Activated CD4-positive, CD25-positive, alpha-beta regulatory T cell treated with anti-CD3 and anti-CD28 coated beads, Interleukin-2, amount 50 U/mL, for 72 hours (primary cell): ENCODE results near the gene RCL1.

Source experiments
- DNase-seq: peaks from one replicate; pipeline ENCODE4 v3.0.0; 2021

The RCL1 gene

DNA sequence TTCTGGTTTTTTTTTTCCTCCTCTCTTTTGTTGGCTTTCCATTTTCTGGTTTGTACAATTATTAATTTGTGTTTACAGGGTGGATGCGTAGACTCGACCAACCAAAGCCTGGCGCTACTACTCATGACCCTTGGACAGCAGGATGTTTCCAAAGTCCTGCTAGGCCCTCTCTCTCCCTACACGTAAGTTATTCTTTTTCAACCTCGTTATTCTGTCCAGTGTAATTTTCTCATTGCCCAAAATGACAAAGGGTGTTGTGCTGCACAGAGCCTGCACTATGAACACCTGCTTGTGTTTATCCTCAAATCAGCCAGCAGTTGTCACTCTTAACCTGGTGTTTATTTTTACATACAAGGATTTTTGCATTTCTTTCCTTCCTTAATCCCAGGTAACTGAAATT is 56.6 kb downstream of the RCL1 start:
- no peak for DNase-seq

GRCh38 chr9:4850603-4851310 is 58.0 kb downstream of the RCL1 start:
- no peak for DNase-seq

DNA sequence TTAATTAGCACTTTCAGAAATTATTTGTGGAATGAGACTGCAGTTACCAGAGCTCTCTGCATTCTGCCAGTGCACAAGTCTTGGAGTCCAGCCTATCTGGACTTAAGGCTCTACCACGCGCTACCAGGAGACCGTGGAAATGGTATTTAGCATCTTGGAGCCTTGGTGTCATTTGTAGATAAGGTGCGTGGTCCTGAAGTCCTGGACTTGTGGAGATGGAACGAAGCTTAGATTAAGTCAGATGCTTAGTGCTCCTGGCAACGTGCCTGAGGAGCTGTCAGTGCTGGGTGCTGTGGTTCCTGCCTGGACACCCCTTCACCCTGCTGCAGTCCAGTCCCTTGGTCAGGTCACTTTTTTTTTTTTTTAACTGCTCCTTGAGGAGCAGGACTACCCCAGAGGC is 59.7 kb downstream of the RCL1 start:
- DNase-seq: no peak

GRCh38 chr9:4854265-4854590 is 61.5 kb downstream of the RCL1 start:
- DNase-seq: no peak

- DNase-seq: no peak
These were observed 63.1 kb downstream of the RCL1 start for GRCh38 chr9:4855841-4856240.

DNA sequence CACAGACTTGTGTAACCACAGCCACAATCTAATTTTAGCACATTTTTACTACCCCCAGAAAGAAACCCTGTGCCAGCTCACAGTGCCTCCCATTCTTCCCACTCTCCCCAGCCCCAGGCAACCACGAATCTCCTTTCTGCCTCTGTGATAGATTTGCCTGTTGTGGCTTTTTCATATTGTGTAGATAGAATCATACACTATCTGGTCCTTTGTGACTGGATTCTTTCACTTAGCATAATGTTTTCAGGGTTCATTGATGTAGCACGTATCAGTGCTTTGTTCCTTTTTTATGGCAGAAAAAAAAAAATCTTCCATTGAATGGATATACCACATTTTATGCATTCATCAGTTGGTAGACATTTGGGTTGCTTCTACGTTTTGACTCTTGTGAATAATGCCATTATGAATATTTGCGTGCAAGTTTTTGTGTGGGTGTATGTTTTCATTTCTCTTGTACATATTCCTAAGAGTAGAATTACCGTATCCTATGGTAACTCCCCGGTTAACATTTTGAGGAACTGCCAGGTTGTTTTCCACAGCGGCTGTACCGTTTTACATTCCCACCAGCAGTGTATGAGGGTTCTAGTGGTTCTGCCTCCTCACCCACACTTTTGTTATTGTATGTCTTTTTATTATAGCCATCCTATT is 64.5 kb downstream of the RCL1 start:
- DNase-seq: no peak

DNA sequence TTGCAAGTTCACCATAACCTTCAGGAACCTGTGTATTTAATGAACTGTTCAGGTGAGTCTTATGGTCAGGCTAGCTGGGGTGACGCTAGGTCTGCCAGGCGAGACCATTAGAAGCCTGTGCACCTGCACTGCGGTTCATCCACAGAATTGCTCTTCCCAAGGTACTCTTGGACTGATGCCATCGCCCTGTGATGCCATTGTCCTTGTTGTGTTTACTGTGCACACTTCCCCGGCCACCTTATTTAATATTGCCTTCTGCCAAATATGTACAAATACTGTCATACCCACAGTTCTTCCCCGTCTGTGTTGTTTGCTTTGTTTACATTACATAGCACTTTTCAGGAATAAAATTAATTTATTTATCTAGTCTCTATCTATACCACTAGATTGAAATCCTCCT is 66.3 kb downstream of the RCL1 start:
- DNase-seq: no peak

- DNase-seq: no peak
These were observed 67.6 kb downstream of the RCL1 start for GRCh38 chr9:4860383-4860782.

GRCh38 chr9:4861145-4861544 is 68.4 kb downstream of the RCL1 start:
- no peak for DNase-seq

DNA sequence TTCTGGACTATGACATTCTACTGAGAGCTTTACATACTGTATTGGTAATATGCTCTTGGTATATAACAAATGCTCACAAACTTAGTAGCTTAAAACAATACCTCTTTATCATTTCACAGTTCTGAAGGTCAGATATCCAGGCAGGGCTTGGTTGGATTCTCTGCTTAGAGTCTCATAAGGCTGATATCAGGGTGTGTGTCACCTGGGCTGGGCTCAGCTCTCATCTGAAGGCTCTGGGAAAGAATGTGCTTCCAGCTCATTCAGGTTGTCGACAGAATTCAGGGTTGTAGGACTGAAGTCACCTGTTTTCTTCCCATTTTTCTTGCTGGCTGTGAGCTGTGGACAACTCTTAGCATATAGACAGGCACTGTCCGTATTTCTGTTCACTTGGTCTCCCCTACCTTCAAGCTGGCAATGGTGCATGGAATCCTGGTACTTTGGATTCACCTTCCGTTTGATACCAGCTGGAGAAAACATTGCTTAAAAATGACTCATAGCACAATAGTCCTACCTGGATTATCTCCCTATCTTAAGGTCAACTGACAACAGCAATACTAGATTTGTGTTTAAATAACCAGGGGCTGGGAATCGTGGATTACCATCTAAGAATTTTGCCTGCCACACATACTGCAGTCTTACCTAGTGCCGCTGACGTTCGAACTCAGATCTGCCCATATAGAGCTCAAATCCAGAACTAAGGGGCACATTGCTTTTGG is 69.2 kb downstream of the RCL1 start:
- DNase-seq: no peak

GRCh38 chr9:4862506-4863250 is 69.9 kb downstream of the RCL1 start:
- DNase-seq: no peak

DNA sequence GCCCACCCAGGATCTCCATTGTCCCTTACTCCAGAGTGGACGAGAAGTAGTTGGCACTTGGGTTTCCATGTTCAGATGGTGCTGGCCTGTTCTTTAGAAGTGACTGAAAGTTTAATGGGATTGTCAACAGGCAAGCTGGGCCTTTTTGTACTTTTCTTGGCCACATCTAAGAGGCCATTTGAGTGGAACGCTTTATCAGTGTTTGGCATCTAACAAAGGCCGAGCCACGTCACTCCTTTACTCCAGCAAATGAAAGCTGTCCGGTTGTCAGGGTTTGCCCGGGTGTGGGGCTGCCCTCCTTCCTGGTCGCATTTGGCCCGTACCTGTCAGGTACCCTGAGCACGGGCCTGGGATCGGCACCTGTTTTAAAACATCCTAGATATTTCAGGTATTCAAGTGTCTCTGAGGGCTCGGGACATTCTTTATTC is 71.5 kb downstream of the RCL1 start:
- DNase-seq: no peak

GRCh38 chr9:4864698-4865097 is 72.0 kb downstream of the RCL1 start:
- DNase-seq: no peak

GRCh38 chr9:4865681-4866080 is 72.9 kb downstream of the RCL1 start:
- no peak for DNase-seq

DNA sequence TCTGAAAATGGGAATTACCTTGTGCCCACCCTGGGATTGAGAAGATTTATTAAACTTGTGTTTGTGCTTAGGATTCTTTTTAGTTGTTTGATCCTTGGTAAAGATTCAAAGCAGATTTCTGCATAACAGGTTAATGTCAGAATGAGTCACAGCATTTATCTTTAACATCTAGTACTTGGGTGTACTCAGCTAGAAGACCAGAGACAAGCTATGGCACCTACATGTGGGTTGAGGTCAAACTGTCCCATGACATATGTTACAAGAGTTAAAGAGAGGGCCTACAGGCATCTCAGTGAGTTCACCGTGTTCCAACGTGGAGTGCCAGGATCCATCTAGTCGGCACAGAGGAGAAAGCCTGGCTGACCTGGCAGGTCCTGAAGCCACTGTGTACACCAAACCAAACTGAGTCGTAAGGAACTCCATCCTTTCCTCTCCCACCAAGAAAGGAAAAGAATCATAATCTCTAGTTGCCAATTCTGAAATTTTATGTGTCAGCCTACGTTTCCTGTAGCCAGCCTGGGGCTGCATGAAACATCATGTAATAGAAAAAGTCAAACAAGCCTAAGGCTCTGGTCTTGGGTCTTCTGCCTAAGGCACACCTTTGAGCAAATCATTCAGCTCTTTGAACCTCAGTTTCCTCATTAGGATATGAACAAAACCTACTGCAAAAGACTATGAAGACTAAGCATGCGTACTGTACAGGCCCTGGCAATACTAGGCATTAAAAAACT is 73.7 kb downstream of the RCL1 start:
- DNase-seq: no peak

GRCh38 chr9:4873066-4873465 is 80.3 kb downstream of the RCL1 start:
- no peak for DNase-seq

- DNase-seq: no peak
These were observed 82.8 kb downstream of the RCL1 start for GRCh38 chr9:4875559-4875958.

DNA sequence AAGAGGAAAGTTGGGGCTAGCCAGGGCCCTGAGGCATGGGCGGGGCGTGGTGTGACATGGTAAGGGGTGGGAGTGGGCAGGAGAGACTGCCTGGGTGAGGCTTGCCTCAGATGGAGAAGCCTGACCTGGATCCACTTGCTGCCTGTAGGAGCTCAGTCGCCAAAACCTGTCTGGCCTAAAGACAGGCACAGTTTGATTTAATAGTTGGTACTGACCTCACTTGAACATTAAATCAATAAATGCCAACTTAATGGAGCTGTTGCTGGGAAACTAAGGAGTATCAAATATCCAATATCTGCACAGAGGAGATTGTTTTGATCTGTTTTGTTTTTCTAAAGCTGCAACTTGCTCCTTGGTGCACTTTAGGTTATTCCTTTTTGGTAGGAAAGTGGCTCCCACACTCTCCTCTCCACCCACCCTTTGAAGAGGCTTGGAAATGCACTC is 86.4 kb downstream of the RCL1 start:
- no peak for DNase-seq

DNA sequence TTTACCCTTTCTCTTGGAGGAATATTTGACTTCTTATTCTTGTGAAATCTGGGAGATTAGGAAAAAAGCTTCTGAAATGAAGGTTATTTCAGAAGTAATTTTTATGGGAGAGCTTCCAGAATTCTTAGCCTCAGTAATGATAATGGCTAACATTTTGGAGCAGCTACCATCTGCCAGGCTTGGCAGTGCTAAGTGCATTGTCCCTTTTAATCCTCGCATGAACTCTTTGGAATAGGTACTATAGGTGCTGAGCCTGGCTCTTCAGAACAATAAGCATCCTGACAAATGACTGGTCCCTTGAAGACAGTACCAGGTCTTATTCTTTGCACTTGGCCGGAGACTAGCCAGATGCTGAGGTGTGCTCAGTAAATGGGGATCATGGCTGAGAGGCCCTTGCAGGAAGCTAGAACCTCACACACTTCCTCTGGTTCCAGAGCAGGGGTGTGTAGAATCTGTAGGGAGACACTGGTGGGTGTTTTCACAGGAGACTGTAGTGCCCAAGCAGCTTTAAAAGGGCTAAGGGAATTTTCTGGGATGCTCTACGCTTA is 90.7 kb downstream of the RCL1 start:
- DNase-seq: no peak

DNA sequence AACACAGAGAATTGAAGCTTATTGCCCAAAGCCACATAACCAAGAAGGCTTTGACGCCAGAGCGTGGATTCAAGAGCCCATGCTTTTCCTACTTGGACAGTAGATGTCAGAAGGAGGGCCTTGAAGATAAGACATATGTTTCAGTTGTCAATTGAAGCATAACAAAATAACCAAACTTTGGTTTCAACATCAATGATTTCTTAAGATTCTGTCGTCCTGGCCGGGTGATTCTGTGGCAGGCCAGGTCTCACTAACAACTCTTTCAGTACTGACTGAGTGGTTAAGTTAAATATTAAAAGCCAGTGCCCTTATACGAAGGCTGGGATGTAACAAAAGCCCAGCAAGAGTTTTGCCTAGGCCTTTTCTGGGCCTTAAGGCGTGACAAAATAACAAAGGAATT is 94.0 kb downstream of the RCL1 start:
- no peak for DNase-seq

- no peak for DNase-seq
These were observed 94.8 kb downstream of the RCL1 start for GRCh38 chr9:4887556-4887955.

GRCh38 chr9:4890242-4890641 is 97.5 kb downstream of the RCL1 start:
- DNase-seq: no peak

DNA sequence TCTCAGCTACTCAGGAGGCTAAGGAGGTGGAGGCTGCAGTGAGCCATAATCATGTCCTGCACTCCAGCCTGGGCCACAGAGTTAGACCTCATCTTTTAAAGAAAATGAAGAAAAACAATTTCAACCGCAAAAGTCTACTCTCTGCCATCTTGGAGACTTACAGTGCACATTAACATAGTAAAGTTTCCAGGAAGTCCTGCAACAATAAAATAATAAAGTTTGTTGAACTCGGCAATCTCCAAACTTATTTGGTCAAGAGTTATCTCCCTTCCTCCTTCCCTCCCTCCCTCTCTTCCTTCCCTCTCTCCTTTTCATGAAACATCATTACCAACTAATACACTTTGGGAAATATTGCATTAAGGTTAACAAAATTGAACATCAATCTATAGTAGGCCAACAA is 98.2 kb downstream of the RCL1 start:
- DNase-seq: no peak
